Gastroesophageal sphincter (tissue), 3 donors: ENCODE results near the gene ARNT2.

ENCODE experiments used
- CTCF ChIP-seq, 4 experiments: fragments of 200-600 bp in 2 of 4; fragments of 450-650 bp in 2 of 4; sonication (generic) in 1 of 4; IDR thresholded peaks; one replicate each; pipeline ENCODE4 v1.5.1; 2017 to 2019; ENCODE audit warnings: antibody characterized with exemption in 4 of 4, mild to moderate bottlenecking in 2 of 4, moderate library complexity in 2 of 4
- EP300 ChIP-seq: sonication (generic); formaldehyde crosslinking; IDR thresholded peaks from one replicate; pipeline ENCODE4 v1.6.1; 2017; ENCODE audit warnings: antibody characterized with exemption, mild to moderate bottlenecking
- POLR2A ChIP-seq, 2 donors: fragments of 450-650 bp; IDR thresholded peaks; one replicate each; pipeline ENCODE4 v1.6.1; 2017; ENCODE audit warnings: antibody characterized with exemption in 2 of 2, mild to moderate bottlenecking in 2 of 2, moderate library complexity in 1 of 2
- POLR2AphosphoS5 ChIP-seq: sonication (generic); formaldehyde crosslinking; IDR thresholded peaks from one replicate; pipeline ENCODE4 v1.6.1; 2017; ENCODE audit warnings: antibody characterized with exemption

GRCh38 chr15:80584561-80584964 lies 180.4 kb downstream of the ARNT2 start:
- TF ChIP-seq CTCF (IDR thresholded peaks at IDR 0.05) = no peak
- TF ChIP-seq POLR2A (IDR thresholded peaks at IDR 0.05) = no peak
- TF ChIP-seq POLR2AphosphoS5 = no peak
- TF ChIP-seq EP300 = no peak
